GM12865 (cell line): ENCODE results near the gene SLC12A7.

Experiments
- DNase-seq: peaks from one replicate; pipeline ENCODE4 v3.0.0; 2010; ENCODE audit warnings: low read depth
- H3K4me3 ChIP-seq: 2 replicates; pipeline ENCODE4 v1.5.1; 2011; ENCODE audit warnings: mild to moderate bottlenecking, low read depth, low read length, control low read depth
- CTCF ChIP-seq: IDR thresholded peaks from 2 replicates; pipeline ENCODE4 v1.5.1; 2011; ENCODE audit warnings: low read length, control low read depth, low read depth, inconsistent platforms; ENCODE audit not compliant: insufficient read depth; ENCODE audit errors: missing control alignments

SLC12A7 gene

GRCh38 chr5:1089621-1090040, 22.2 kb downstream of the SLC12A7 start:
- TF ChIP-seq CTCF = no peak
- DNase-seq = no peak

GRCh38 chr5:1089146-1089545, 22.7 kb downstream of the SLC12A7 start:
- no peak for TF ChIP-seq CTCF
- DNase-seq = no peak
- no peak overlapping the region for H3K4me3 ChIP-seq

More at GRCh38 chr5:1089621-1090040, 22.2 kb downstream of the SLC12A7 start:
- H3K4me3 ChIP-seq = no peak overlapping the region

GRCh38 chr5:1088726-1089125, 23.1 kb downstream of the SLC12A7 start:
- no peak for DNase-seq
- H3K4me3 ChIP-seq = no peak overlapping the region
- TF ChIP-seq CTCF = no peak

GRCh38 chr5:1088031-1088430, 23.8 kb downstream of the SLC12A7 start:
- DNase-seq = no peak
- no peak overlapping the region for H3K4me3 ChIP-seq
- no peak for TF ChIP-seq CTCF

- no peak for DNase-seq
- H3K4me3 ChIP-seq = no peak overlapping the region
- TF ChIP-seq CTCF = no peak
Measured at GRCh38 chr5:1087428-1087827, 24.4 kb downstream of the SLC12A7 start.

- H3K4me3 ChIP-seq = no peak overlapping the region
- no peak for DNase-seq
- TF ChIP-seq CTCF = no peak
Measured at GRCh38 chr5:1086871-1087270, 25.0 kb downstream of the SLC12A7 start.

- no peak overlapping the region for H3K4me3 ChIP-seq
- no peak for DNase-seq
- TF ChIP-seq CTCF = no peak
Measured at GRCh38 chr5:1086137-1086536, 25.7 kb downstream of the SLC12A7 start.
